ENCODE measurements around the gene MPIG6B.

Gene MPIG6B

GRCh38 chr6:31727717-31728671 is 4.8 kb downstream of the MPIG6B start:
- no peak for TF ChIP-seq CTCF (IDR thresholded peaks at IDR 0.05)

GRCh38 chr6:31728767-31729514 is 5.8 kb downstream of the MPIG6B start, which contains the start of gene DDAH2:
TSS of gene DDAH2 (minus strand) at chr6:31729299. CDS start at chr6:31729161, 138 bp downstream.
- peak; percentile 66 for TF ChIP-seq CTCF (IDR thresholded peaks at IDR 0.05)

- peak; percentile 15; the same call in 1 of the 2 replicates for TF ChIP-seq CTCF (IDR thresholded peaks at IDR 0.05)
These were observed 6.4 kb downstream of the MPIG6B start for GRCh38 chr6:31729515-31729978.

- TF ChIP-seq CTCF (IDR thresholded peaks at IDR 0.05) = no peak
These were observed 6.9 kb downstream of the MPIG6B start for GRCh38 chr6:31729979-31730630.

- no peak for TF ChIP-seq CTCF (IDR thresholded peaks at IDR 0.05)
These were observed 7.5 kb downstream of the MPIG6B start for GRCh38 chr6:31730631-31731086.

- TF ChIP-seq CTCF (IDR thresholded peaks at IDR 0.05) = no peak
These were observed 8.9 kb downstream of the MPIG6B start for GRCh38 chr6:31732029-31732428.

GRCh38 chr6:31733734-31734133 is 10.6 kb downstream of the MPIG6B start:
- TF ChIP-seq CTCF (IDR thresholded peaks at IDR 0.05) = no peak

Measured in LNCAP (cell line).